RPMI8226 (cell line): Measurements from ENCODE around the gene SYNGR3.
A peak's percentile ranks its signal among the peaks of the same experiment; 100 is the strongest.

ENCODE experiments used
- DNase-seq: peaks from one replicate; pipeline ENCODE4 v3.0.0-alpha.2; 2015

The SYNGR3 gene

DNA sequence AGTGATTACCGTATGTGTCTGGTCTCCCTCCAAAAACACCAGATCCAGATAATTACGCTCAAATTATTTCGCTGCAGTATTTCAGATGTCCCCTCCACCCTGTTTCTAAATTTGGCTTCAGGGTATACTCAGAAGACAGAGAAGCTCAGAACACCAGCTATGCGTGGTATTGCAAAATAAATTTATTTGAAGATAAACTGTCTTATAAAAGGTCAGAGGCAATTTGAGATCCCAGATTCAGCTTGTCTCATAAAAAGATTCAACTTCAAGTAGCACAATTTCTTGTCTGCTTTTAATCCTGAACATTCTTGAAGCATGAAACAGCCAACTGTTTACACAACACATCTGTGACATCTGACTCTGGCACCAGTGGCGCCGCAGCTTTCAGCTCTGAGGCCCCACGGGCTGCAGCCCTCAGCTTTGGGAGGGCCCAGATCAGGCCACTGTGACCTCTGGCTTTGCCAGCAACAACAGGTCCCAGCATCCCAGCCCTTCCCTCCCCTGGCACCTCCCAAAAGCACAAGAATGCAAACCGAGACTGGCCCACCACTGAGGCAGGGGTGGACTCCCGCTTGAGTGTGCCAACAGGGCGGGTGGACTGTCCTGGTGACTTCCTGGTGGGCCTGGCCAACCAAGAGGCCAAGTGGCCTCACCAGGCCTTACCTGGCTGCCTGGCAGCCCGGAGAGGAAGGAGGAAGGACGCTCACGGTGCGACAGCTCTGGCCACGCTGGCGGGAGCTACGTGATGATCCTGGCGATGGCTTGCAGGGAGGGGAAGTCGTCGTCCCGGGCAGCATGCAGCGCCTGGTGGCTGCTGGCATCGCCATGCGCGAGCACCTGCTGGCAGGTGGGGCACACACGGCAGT is 8.0 kb downstream of the SYNGR3 start:
- DNase-seq, result no peak

- no peak for DNase-seq
Observed at GRCh38 chr16:1998360-1998835, 8.6 kb downstream of the SYNGR3 start.

DNA sequence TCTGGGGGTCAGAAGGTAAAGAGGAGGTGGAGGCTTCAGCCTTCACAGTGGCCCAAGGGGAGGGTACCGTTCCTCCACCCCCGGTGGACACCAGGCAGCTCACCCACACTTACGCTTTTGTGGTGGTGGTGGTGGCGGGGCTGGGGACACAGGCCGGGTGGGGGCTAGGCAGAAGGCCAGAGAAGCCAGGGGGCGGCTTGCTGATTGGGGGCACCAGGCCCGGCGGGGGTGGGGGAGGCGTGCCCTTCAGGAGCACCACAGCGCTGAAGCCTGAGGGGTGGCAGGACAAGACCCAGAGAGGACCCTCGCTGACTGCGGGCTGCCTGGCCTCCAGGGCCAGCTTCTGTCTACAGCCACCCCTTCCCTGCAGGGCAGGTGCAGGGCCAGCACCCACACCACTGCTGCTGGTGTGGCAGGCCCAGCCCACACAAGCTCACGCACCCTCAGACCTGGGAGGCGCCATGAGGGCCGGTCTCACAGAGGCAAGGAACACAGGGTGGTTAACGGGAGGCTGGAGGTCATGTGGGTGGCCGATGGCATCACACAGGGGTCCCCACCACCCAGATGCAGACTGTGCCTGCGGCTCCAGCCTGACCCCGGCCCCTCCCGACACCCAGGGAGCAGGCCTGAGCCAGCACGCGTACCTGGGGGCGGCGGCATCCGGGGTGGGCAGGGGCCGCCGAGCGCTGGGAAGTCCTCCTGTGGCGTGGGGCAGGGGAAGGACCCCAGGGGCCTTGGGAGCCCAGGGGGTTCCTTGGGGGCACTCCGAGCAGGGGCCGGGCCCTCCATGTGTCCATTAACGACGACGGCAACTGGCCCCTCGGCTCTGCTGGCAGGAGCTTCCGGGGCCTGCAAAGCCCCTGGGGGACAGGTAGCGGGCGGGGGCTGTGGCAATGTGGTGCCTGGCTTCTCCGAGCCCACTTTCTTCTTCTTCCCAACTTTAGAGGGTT is 9.4 kb downstream of the SYNGR3 start:
- no peak for DNase-seq

- no peak for DNase-seq
Observed at GRCh38 chr16:1999866-2000514, 10.2 kb downstream of the SYNGR3 start.

GRCh38 chr16:2001035-2001434 is 11.3 kb downstream of the SYNGR3 start:
- DNase-seq, result no peak

DNA sequence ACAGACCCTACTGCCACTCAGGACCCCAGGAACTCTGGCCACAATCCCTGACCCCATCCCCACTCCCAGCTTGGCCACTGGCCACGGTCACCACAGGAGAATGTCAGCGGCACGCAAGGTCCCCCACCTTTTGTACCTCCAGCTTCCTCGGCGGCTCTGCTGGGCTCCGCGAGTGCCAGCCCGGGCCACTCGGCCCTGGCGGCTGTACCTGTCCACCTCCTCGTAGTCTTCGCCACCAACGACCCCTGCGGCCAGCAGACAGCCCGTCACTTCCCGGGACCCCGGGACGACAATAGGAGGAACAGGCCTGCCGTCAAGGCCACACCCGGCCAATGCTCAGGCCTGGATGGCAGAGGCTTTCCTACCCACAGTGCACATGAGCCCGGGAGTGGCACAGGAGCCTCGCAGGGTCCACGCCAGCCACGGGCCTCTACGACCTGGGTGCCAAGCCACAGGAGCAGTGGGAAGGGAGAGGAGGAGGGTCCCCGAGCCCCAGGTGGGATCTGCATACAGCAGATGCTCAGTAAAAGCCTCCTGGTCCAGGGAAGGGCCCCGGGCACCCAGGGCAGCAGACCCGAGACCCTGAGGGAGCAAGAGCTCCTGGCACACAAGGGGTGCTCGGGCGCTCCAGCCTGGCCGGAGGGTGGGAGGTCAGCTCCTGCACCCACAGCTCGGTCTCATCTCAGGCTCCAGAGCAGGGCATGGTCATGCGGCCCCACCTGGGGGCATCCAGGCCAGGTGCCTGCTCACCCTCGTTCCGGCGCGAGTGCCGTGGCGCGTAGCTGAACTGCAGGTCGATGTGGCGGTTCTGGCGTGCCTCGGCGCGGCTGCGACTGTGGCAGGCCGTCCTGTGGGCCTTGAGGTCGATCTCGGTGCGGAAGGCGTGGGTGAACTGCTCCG is 11.9 kb downstream of the SYNGR3 start:
- DNase-seq, result no peak

DNA sequence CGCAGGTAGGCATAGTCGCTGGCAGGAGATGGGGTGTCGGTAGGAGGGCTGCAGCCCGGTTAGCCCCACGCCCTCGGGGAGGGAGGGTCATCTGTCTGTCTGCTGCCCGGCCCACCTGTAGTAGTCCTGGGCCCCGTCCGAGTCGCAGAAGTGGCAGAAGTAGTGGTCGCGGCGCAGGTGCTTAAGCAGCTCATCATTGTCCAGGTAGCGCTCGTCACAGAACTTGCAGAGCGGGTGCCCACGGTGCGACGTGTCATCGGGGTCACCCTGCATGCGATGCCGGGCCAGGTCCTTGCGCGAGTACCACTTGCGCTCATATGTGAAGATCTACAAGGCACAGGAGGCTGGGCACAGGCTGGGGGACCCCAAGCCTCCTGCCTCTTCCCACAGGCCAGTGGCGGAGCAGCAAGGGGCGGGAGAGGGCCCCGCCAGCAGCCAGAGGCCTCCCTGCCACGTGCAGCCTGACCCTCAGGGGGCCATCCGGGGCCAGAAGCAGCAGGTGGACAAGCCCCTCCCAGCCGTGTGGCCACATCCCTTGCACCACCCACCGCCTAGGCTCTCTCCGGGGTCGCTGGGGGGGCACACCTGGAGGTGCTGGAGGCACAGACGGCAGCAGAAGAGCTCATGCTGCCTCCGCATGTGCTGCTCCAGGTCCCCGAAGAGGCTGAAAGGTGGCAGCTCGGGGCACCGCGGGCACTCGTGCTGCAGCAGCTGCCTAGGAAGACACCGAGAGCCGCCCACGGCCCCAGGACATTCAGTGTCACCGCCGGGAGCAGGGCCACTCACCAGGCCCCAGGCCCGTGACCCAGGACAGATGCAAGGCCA is 12.8 kb downstream of the SYNGR3 start:
- DNase-seq, result no peak

- no peak for DNase-seq
Observed at GRCh38 chr16:2003231-2003826, 13.6 kb downstream of the SYNGR3 start.

DNA sequence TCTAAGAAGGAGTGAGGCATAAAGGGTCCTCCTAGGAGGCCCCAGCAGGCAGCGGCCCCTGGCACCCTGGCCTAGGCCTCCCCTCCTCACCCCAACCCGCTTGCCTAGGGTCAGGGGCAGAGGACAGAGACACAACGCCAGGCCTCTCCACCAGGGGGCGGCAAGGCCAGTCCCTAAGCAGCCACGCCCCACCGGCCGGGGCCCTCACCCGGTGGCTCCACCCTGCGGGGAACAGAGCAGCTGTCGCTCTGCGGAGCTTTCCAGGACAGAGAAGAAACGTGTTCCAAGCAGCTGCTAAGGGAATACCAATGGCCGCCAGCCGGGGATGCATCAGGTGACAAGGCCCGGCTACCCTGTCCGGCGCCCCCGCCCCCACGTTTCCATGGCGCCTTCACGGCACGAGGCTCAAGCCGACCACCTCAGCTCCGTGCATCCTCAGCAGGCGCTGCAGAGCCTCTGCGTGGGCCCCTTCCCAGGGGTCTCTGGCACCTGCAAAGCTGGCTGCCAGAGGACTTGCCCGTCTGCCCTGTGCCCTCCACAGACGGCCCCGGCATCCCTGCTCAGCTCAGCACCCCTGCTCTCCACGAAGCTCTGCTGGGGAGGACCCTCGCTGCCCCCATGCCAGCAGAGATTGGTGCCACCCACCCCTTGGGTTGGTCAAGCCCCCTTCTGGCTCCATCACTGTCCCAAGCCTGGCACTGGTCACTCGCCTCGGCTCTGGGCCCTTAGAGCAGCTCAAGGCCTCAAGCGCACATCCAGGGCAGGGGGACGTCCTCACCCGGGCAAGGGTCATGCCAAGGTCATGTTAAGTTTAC is 14.3 kb downstream of the SYNGR3 start:
- DNase-seq, result peak; percentile 95

- no peak for DNase-seq
Observed at GRCh38 chr16:2004795-2005517, 15.2 kb downstream of the SYNGR3 start.

DNA sequence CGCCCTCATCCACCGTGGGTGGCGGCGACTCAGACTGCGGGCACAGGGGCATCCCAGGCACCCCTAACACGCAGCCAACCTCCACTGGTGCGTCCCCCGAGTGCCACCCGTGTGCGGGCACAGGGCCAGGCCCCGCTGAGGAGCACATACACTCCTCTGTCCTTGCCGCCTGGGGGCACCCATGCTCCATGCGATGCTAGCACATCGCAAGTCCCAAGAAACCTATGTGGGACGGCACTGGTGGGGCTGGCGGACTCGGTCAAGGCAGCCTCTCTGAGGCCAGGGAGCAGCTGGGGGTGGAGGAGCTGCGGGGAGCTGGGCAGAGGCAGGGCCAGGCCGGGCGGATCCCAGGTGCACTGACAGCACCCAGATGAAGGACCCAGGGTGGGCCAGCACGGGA is 15.9 kb downstream of the SYNGR3 start:
- no peak for DNase-seq

GRCh38 chr16:2006317-2006716 is 16.5 kb downstream of the SYNGR3 start:
- DNase-seq, result no peak

- DNase-seq, result no peak
Observed at GRCh38 chr16:2007081-2007836, 17.5 kb downstream of the SYNGR3 start.

DNA sequence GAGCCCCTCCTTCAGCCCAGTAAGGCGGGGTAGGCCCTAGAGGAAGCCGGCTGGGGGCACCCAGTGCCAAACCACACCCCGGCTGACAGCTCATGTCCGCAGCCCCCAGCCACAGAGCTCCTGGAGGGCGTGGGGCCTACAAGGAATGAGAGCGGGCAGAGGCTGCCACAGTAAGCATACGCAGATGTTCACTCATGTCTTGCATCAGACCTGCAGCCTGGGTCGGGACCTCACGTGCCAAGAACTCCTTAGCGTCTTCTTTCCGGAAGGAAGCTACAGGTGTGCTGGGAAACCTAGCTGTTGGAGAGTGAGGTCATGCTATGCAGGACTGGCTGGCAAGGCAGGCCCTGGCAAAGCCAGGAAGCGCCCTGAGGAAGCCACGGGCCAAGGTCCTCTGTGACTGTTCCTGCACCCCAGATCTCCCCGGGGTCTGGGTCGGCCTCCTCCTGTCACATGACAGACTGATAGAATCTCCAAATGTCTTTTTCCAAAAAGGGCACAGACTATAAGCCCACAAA is 18.3 kb downstream of the SYNGR3 start:
- peak; percentile 74 for DNase-seq

GRCh38 chr16:2008631-2009163 is 18.9 kb downstream of the SYNGR3 start:
- peak; percentile 74 for DNase-seq

DNA sequence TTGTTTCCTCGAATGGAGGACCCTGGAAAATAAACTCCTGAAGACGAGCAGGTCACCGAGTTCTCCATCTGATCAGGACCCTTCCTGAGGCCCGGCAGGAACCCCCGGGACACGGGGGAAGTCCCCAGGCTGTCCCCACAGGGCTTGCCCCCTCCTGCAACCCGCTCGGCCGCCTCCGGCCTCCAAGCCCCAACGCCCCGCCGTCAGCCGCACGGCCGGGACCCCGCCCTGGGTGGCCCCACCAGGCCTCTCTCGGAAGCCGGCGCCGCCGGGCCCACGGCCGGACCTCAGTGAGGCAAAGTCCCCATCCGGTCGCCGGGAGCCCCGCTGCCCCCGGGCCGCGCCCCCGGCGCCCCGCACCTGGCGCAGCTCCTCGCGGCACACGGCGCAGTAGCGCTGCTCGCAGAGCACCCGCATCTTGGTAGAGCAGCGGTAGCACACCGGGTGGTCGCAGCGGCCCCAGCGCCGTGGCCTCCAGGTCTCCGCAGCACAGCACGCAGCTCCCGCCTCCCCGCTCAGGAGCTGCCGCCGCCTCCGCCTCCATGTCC is 19.5 kb downstream of the SYNGR3 start:
- DNase-seq, result peak; percentile 48

DNA sequence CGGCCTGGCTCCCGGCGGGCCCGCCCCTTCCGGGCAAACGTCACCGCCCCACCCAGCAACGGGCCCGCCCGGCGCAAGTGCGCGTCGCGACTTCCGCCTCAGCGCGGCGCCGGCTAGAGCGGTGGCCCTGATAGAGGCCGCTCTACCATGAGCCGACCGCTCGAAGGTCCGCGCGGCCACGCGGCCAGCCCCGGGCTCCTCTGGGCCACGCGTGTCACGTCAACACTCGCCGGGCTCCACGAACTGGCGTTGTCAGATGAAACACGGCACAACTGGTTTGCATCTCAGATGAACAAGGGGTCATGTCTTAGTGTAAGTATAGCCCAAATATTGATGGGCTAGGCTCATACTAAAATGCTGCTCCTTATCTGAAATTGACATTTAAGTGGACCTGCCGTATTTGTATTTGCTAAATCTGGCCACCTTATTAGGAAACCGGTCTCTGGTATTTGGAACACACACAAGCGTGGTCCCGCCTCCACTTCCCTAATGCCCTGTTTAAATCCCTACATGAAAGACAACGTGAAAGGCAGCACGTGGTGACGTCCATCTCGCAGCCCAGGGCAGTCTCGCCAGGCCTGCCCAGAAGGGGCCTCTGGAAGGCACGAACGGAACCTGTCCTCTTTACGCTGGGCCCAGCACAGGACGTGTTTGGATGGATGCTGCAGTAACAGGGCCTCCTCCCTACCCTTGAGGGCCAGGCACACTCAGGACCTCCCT is 20.2 kb downstream of the SYNGR3 start, which contains the start of gene ZNF598:
TSS of gene ZNF598 (minus strand) at position 31 of the 720 bp plus-strand sequence.
- peak; percentile 96 for DNase-seq
